ENCODE results near the gene FGF14.
"Not testable (repeated sequence)": the region's sequence is repeated elsewhere in the genome, so short reads cannot be mapped to it uniquely, and the experiment has no call there.

Gene FGF14

DNA sequence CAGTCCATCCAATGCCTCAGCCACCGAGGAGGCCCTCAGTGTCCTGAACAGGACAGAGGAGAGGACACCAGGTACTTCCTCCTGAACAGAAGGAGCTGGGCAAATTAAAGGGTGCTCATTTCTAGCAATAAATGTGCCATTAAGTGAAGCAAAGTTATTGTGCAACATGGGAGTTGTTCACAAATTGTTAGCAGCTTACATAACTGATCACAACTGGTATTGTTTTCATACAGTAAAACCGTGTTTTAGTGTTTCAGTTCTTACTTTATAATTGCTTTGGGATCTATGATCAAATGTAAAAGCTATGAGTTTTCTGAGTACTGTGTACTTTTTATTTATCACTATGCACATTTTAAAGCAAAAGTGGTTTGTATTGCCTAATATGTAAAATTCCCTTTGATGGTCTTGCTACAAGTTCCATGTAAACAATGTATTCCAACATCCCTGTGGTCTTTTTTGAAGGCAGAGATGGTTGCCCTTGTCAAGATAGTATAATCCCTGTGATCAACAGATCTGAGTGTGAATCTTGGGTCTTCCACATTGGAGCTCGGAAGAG, 263.1 kb downstream of the FGF14 start:
- no peaks in the 10 kb centered on the region for H3K27me3 ChIP-seq (ENCODE audit: low read depth, low read length)
- no peak overlapping the region for H3K9ac ChIP-seq (ENCODE audit: low read length)
- H2AFZ ChIP-seq (ENCODE audit: low read depth, low read length) = no peak overlapping the region
- H3K79me2 ChIP-seq (ENCODE audit: low read length) = no peaks in the 10 kb centered on the region
- H3K4me1 ChIP-seq (ENCODE audit: low read length) = no peaks in the 10 kb centered on the region
- H3K4me2 ChIP-seq (ENCODE audit: low read length) = no peak overlapping the region
- no peak for TF ChIP-seq EZH2phosphoT487 (IDR thresholded peaks at IDR 0.05; ENCODE audit: low read depth)
- TF ChIP-seq, protein P1, sequence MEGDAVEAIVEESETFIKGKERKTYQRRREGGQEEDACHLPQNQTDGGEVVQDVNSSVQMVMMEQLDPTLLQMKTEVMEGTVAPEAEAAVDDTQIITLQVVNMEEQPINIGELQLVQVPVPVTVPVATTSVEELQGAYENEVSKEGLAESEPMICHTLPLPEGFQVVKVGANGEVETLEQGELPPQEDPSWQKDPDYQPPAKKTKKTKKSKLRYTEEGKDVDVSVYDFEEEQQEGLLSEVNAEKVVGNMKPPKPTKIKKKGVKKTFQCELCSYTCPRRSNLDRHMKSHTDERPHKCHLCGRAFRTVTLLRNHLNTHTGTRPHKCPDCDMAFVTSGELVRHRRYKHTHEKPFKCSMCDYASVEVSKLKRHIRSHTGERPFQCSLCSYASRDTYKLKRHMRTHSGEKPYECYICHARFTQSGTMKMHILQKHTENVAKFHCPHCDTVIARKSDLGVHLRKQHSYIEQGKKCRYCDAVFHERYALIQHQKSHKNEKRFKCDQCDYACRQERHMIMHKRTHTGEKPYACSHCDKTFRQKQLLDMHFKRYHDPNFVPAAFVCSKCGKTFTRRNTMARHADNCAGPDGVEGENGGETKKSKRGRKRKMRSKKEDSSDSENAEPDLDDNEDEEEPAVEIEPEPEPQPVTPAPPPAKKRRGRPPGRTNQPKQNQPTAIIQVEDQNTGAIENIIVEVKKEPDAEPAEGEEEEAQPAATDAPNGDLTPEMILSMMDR (IDR thresholded peaks at IDR 0.05; ENCODE audit: low read depth, low read length) = no peak
- H3K9me3 ChIP-seq (ENCODE audit: insufficient read depth, low read length) = no peaks in the 10 kb centered on the region
- H4K20me1 ChIP-seq (ENCODE audit: insufficient read depth, low read length) = no peaks in the 10 kb centered on the region
- no peaks in the 10 kb centered on the region for H3K36me3 ChIP-seq (replicated peaks; ENCODE audit: low read depth, low read length)
- no peak overlapping the region for H3K4me3 ChIP-seq (ENCODE audit: low read length)
- H3K27ac ChIP-seq (ENCODE audit: low read length) = no peak overlapping the region

DNA sequence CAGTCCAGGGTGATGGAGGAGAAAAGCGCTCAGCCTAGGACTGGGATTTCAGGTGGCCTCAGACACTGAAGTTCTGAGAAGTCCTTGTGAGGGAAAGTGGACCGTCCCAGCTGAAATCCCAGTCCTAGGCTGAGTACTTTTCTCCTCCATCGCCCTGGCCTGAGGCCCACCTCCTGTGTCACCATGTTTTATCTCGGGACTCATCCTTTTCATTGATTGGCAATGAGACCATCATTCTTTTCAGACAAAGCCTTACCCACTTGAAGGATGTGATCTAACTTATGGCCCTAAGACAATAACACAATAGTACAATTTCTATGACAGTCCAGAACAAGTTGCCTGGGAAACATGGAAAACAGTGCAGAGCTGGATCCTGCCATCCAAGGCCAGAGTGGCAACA, 263.9 kb downstream of the FGF14 start:
- H3K4me2 ChIP-seq (ENCODE audit: low read length); H3K79me2 ChIP-seq (ENCODE audit: low read length); H2AFZ ChIP-seq (ENCODE audit: low read depth, low read length); H4K20me1 ChIP-seq (ENCODE audit: insufficient read depth, low read length); H3K27ac ChIP-seq (ENCODE audit: low read length); H3K9me3 ChIP-seq (ENCODE audit: insufficient read depth, low read length); H3K4me1 ChIP-seq (ENCODE audit: low read length); H3K27me3 ChIP-seq (ENCODE audit: low read depth, low read length); H3K4me3 ChIP-seq (ENCODE audit: low read length); H3K36me3 ChIP-seq (replicated peaks; ENCODE audit: low read depth, low read length); H3K9ac ChIP-seq (ENCODE audit: low read length): not testable (repeated sequence)

DNA sequence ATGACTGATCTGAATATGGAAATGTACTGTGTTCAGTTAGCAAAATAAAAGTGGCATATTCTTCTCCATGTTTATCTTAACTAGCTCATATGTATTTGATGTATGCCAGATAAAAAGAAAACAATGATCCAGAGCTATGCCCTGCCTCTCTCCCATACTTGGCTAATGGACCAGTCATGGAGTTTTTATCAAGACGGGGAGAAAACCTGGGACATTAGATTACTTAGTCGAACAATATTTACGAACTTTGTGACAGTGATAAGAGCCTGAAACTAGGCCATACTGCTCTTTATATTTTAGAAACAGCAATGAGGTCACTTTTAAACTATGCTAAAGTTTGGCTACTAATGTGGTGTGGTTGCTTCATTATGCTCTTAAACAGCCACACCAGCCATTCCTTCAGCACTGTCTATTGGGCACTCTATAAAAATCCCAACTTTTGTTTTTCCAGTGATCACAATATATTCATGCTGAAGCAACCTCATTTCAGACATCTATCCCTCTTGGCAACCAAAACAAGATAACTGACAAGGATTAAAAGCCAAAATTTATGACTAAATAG, 265.0 kb downstream of the FGF14 start:
- Histone ChIP-seq H3K4me1 (ENCODE audit: low read length) (no peaks in the 10 kb centered on the region), H3K36me3 (replicated peaks; ENCODE audit: low read depth, low read length) (no peaks in the 10 kb centered on the region), H3K4me2 (ENCODE audit: low read length) (no peak overlapping the region), H3K79me2 (ENCODE audit: low read length) (no peaks in the 10 kb centered on the region), H3K27ac (ENCODE audit: low read length) (no peak overlapping the region), H4K20me1 (ENCODE audit: insufficient read depth, low read length) (no peaks in the 10 kb centered on the region), H3K4me3 (ENCODE audit: low read length) (no peak overlapping the region), H3K9me3 (ENCODE audit: insufficient read depth, low read length) (no peaks in the 10 kb centered on the region), H2AFZ (ENCODE audit: low read depth, low read length) (no peak overlapping the region), H3K9ac (ENCODE audit: low read length) (no peak overlapping the region), H3K27me3 (ENCODE audit: low read depth, low read length) (peaks cover 3% of the 10 kb centered on the region; the same call in 1 of the 2 replicates)
- TF ChIP-seq, protein P1 (IDR thresholded peaks at IDR 0.05; ENCODE audit: low read depth, low read length) = no peak
- no peak for TF ChIP-seq EZH2phosphoT487 (IDR thresholded peaks at IDR 0.05; ENCODE audit: low read depth)

DNA sequence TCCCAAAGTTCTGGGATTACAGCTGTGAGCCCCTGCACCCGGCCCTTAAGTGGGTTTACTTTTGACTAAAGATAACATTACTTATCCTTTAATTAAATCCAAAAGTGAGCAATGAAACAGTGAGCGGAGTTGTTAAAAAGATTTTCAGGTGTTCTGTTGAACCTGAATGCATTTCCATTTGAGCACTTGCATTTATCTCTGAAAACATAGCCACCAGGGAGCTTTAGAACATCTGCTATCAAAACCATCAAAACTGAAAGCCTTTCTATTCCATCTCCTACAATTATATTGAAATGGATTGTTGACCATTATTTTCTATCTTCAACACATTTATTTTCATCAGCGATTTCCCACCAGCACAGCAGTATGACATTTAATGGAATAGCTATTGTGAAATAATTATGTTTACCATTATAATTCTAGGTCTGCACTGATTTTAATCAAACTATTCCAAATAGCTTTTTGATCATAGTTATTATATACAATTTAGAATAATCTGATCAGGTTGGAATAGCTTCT, 269.0 kb downstream of the FGF14 start:
- Histone ChIP-seq H3K27ac (ENCODE audit: low read length) (no peak overlapping the region), H3K9me3 (ENCODE audit: insufficient read depth, low read length) (no peaks in the 10 kb centered on the region), H4K20me1 (ENCODE audit: insufficient read depth, low read length) (no peaks in the 10 kb centered on the region), H3K9ac (ENCODE audit: low read length) (no peak overlapping the region), H2AFZ (ENCODE audit: low read depth, low read length) (no peak overlapping the region), H3K4me2 (ENCODE audit: low read length) (no peak overlapping the region), H3K27me3 (ENCODE audit: low read depth, low read length) (peaks cover 3% of the 10 kb centered on the region; the same call in 1 of the 2 replicates), H3K36me3 (replicated peaks; ENCODE audit: low read depth, low read length) (no peaks in the 10 kb centered on the region), H3K4me3 (ENCODE audit: low read length) (no peak overlapping the region), H3K4me1 (ENCODE audit: low read length) (peaks cover 9% of the 10 kb centered on the region), H3K79me2 (ENCODE audit: low read length) (no peaks in the 10 kb centered on the region)
- no peak for TF ChIP-seq EZH2phosphoT487 (IDR thresholded peaks at IDR 0.05; ENCODE audit: low read depth)
- TF ChIP-seq, protein P1 (IDR thresholded peaks at IDR 0.05; ENCODE audit: low read depth, low read length) = no peak
